ENCODE measurements around the gene ATXN1.

DNA sequence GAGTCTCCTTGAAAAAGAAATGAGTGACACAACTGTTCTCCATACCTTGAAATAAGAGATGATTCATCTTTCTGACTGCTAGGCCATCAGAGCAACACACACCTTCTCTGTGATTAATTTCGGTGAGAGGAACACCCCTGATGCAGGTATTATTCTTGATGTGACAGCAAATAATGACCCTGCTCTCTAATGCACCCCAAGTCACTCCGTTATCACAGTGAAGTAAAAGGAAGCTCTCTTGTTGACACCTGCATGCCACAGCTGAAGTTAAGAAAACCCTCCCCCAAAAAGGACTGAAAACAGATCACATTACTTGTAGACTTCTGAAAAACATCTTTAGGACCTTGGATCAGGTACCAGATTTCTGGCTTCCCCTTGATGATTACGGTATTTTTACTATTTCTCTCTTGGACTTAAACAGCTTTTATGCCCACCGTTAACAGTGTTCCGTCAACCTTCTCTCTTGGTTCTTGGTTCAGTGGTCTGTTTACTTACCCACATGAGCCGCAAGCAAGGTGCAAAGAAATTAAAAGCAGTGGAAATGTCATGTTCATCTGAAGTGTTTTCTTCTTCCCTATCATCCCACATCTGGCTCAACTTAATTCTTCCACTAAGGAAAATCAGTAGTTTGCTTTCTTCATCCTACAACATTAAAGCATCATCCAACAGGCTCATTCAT, 273.1 kb downstream of the ATXN1 start:
- TF ChIP-seq POLR2AphosphoS5 (IDR thresholded peaks at IDR 0.05) = no peak
- no peak for TF ChIP-seq POLR2A (IDR thresholded peaks at IDR 0.05)
- TF ChIP-seq, protein P1, sequence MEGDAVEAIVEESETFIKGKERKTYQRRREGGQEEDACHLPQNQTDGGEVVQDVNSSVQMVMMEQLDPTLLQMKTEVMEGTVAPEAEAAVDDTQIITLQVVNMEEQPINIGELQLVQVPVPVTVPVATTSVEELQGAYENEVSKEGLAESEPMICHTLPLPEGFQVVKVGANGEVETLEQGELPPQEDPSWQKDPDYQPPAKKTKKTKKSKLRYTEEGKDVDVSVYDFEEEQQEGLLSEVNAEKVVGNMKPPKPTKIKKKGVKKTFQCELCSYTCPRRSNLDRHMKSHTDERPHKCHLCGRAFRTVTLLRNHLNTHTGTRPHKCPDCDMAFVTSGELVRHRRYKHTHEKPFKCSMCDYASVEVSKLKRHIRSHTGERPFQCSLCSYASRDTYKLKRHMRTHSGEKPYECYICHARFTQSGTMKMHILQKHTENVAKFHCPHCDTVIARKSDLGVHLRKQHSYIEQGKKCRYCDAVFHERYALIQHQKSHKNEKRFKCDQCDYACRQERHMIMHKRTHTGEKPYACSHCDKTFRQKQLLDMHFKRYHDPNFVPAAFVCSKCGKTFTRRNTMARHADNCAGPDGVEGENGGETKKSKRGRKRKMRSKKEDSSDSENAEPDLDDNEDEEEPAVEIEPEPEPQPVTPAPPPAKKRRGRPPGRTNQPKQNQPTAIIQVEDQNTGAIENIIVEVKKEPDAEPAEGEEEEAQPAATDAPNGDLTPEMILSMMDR (IDR thresholded peaks at IDR 0.05) = no peak

Data from transverse colon (tissue), 4 donors.